GM18519 (cell line): ENCODE measurements around the gene PARP15.

Experiments
- ATAC-seq: cut with Tn5 transposase; IDR thresholded peaks from one replicate; pipeline ENCODE4 v1.9.1; 2021; ENCODE audit warnings: mild to moderate bottlenecking, moderate library complexity; ENCODE audit not compliant: unreplicated experiment, low FRiP score

Gene PARP15

GRCh38 chr3:122568755-122569154 lies 8.7 kb upstream of the PARP15 start:
- no peak for ATAC-seq

- no peak for ATAC-seq
Observed at GRCh38 chr3:122572940-122573412, 4.5 kb upstream of the PARP15 start.

GRCh38 chr3:122576174-122576940 lies 1.1 kb upstream of the PARP15 start:
- ATAC-seq = peak; percentile 75

- no peak for ATAC-seq
Observed at GRCh38 chr3:122578069-122578740, 755 bp downstream of the PARP15 start.

GRCh38 chr3:122580470-122580869 lies 3.0 kb downstream of the PARP15 start:
- no peak for ATAC-seq

- ATAC-seq = no peak
Observed at GRCh38 chr3:122581622-122582021, 4.2 kb downstream of the PARP15 start.

- ATAC-seq = no peak
Observed at GRCh38 chr3:122582390-122582789, 4.9 kb downstream of the PARP15 start.

GRCh38 chr3:122586098-122586497 lies 8.6 kb downstream of the PARP15 start:
- no peak for ATAC-seq

GRCh38 chr3:122586773-122587485 lies 9.5 kb downstream of the PARP15 start:
- ATAC-seq = no peak

GRCh38 chr3:122587572-122587971 lies 10.1 kb downstream of the PARP15 start:
- ATAC-seq = no peak

GRCh38 chr3:122589297-122589696 lies 11.8 kb downstream of the PARP15 start:
- no peak for ATAC-seq

GRCh38 chr3:122590610-122591009 lies 13.2 kb downstream of the PARP15 start:
- no peak for ATAC-seq

GRCh38 chr3:122594025-122594424 lies 16.6 kb downstream of the PARP15 start:
- ATAC-seq = no peak

- ATAC-seq = no peak
Observed at GRCh38 chr3:122598151-122598550, 20.7 kb downstream of the PARP15 start.

- no peak for ATAC-seq
Observed at GRCh38 chr3:122598556-122598955, 21.1 kb downstream of the PARP15 start.

- no peak for ATAC-seq
Observed at GRCh38 chr3:122602011-122602710, 24.7 kb downstream of the PARP15 start.

- no peak for ATAC-seq
Observed at GRCh38 chr3:122603056-122603455, 25.6 kb downstream of the PARP15 start.

GRCh38 chr3:122606330-122606729 lies 28.9 kb downstream of the PARP15 start:
- no peak for ATAC-seq

GRCh38 chr3:122608916-122609315 lies 31.5 kb downstream of the PARP15 start:
- ATAC-seq = no peak

- ATAC-seq = peak; percentile 94
Observed at GRCh38 chr3:122609798-122610559, 32.5 kb downstream of the PARP15 start.
